T-cell (primary cell): ENCODE measurements around the gene LRTM2. TPM values are rescaled to one million over a fixed set of nuclear protein-coding genes. Genes with fewer than 3 reads are reported as not detected.

Source experiments
- ATAC-seq, 4 experiments: fragments of 200-7000 bp in 3 of 4; fragments of 150-1000 bp in 1 of 4; cut with Tn5 transposase; replicated peaks in 1 of 4; 1 replicate in 3 of 4; 2 replicates in 1 of 4; pipeline ENCODE4 v1.10.0; 2021; ENCODE audit warnings: moderate library complexity in 3 of 4, mild to moderate bottlenecking in 2 of 4, moderate number of reproducible peaks in 1 of 4
- CTCF ChIA-PET, 2 donors: fragments of 300-600 bp; sonication (Branson Sonifier 250); formaldehyde crosslinking; loops; one replicate each; lab custom pipeline; 2022; ENCODE audit warnings: antibody characterized with exemption in 2 of 2; lab: Charles Lee
- POLR2A ChIA-PET, 2 donors: fragments of 300-600 bp; sonication (Branson Sonifier 250); formaldehyde crosslinking; loops; one replicate each; lab custom pipeline; 2022; ENCODE audit warnings: antibody characterized with exemption in 2 of 2; lab: Charles Lee
- DNase-seq, 35 experiments: peaks; one replicate each; pipeline versions ENCODE4 v3.0.0 to v3.0.0-alpha.2; 2013 to 2023
- H3K27ac ChIP-seq: one replicate; pipeline ENCODE4 v1.5.1; 2013; ENCODE audit warnings: low read length
- H3K27me3 ChIP-seq, 2 experiments: replicated peaks in 1 of 2; 1 replicate in 1 of 2; 2 replicates in 1 of 2; pipeline versions ENCODE4 v1.6.1 to v1.7.0; 2013; ENCODE audit warnings: low read length in 1 of 2, mixed read lengths in 1 of 2; ENCODE audit not compliant: control insufficient read depth in 2 of 2, insufficient read depth in 2 of 2; ENCODE audit errors: extremely low read depth in 1 of 2
- H3K36me3 ChIP-seq, 2 donors: 1 replicate in 1 of 2; 2 replicates in 1 of 2; pipeline versions ENCODE4 v1.6.1 to v1.7.0; 2013; ENCODE audit warnings: low read length in 1 of 2; ENCODE audit not compliant: control insufficient read depth in 2 of 2, insufficient read depth in 1 of 2; ENCODE audit errors: extremely low read depth in 1 of 2
- H3K4me1 ChIP-seq, 2 experiments: 1 replicate in 1 of 2; 2 replicates in 1 of 2; pipeline versions ENCODE4 v1.6.1 to v1.7.0; 2013; ENCODE audit warnings: low read length in 2 of 2, mixed read lengths in 1 of 2; ENCODE audit not compliant: insufficient read depth in 2 of 2, control insufficient read depth in 1 of 2; ENCODE audit errors: extremely low read depth in 1 of 2
- H3K4me3 ChIP-seq, 2 donors: 1 replicate in 1 of 2; 2 replicates in 1 of 2; pipeline versions ENCODE4 v1.5.1 to v1.7.0; 2013; ENCODE audit warnings: mild to moderate bottlenecking in 2 of 2, low read length in 1 of 2, moderate library complexity in 1 of 2; ENCODE audit not compliant: control insufficient read depth in 1 of 2; ENCODE audit errors: extremely low read depth in 1 of 2
- H3K9me3 ChIP-seq: 2 replicates; pipeline ENCODE4 v1.7.0; 2013
- H3K27ac Mint-ChIP-seq, 2 donors: one replicate each; pipeline ENCODE4 v1.8.0; 2020 to 2021; ENCODE audit warnings: mild to moderate bottlenecking in 2 of 2, mixed read lengths in 2 of 2
- H3K27me3 Mint-ChIP-seq, 2 donors: one replicate each; pipeline ENCODE4 v1.8.0; 2021 to 2022; ENCODE audit warnings: mixed read lengths in 2 of 2
- H3K36me3 Mint-ChIP-seq: one replicate; pipeline ENCODE4 v1.8.0; 2021; ENCODE audit warnings: mixed read lengths
- H3K4me1 Mint-ChIP-seq, 3 donors: one replicate each; pipeline ENCODE4 v1.8.0; 2020 to 2022; ENCODE audit warnings: mixed read lengths in 3 of 3, mild to moderate bottlenecking in 1 of 3
- H3K4me3 Mint-ChIP-seq, 3 donors: one replicate each; pipeline ENCODE4 v1.8.0; 2020 to 2022; ENCODE audit warnings: mild to moderate bottlenecking in 3 of 3, mixed read lengths in 3 of 3, moderate library complexity in 3 of 3
- H3K9me3 Mint-ChIP-seq, 3 donors: one replicate each; pipeline ENCODE4 v1.8.0; 2020 to 2022; ENCODE audit warnings: mixed read lengths in 3 of 3
- WGBS: methylation state at CpG from one replicate; pipeline ENCODE4 v1.1.5; 2013; ENCODE audit warnings: missing lambda C conversion rate; ENCODE audit not compliant: insufficient coverage; 5-methylcytosine and 5-hydroxymethylcytosine counted together
- total RNA-seq, 35 experiments: library from RNA in 6 of 35; stranded (reverse) in 6 of 35; fragments of 120-200 nt in 1 of 35; gene quantifications; one replicate each; pipeline versions ENCODE4 v1.2.1 to v1.2.4 and lab custom pipeline; 2013 to 2026

The LRTM2 gene
- total RNA-seq, 5 donors from 2014 or later (not counting 1 experiment from before 2014, with no cell fraction given) = not detected

GRCh38 chr12:1881301-1881700 is 60.9 kb downstream of the LRTM2 start:
- no peak overlapping the region for H3K27ac ChIP-seq
- Mint-ChIP-seq H3K27ac (no peak overlapping the region), H3K9me3 (no peaks in the 10 kb centered on the region), H3K27me3 (peaks cover 8 to 18% of the 10 kb centered on the region in 2 donors), H3K4me3 (no peak overlapping the region), H3K36me3 (no peaks in the 10 kb centered on the region), H3K4me1 (no peaks in the 10 kb centered on the region)
- no peaks in the 10 kb centered on the region for H3K4me1 ChIP-seq
- POLR2A ChIA-PET = no interaction called here
- no peaks in the 10 kb centered on the region for H3K36me3 ChIP-seq
- no peak for DNase-seq
- H3K27me3 ChIP-seq = peaks cover 0 to 27% of the 10 kb centered on the region in 2 experiments
- H3K4me3 ChIP-seq = no peak overlapping the region
- CTCF ChIA-PET = no interaction called here
- no peaks in the 10 kb centered on the region for H3K9me3 ChIP-seq
- WGBS = 84% methylated on average over 5 of the region's 8 CpGs
- ATAC-seq = no peak

GRCh38 chr12:1881936-1882335 is 61.6 kb downstream of the LRTM2 start:
- no peak overlapping the region for H3K4me3 ChIP-seq
- no peak for DNase-seq
- Mint-ChIP-seq H3K27me3 (peaks cover 14 to 18% of the 10 kb centered on the region in 2 donors), H3K36me3 (no peaks in the 10 kb centered on the region), H3K4me3 (no peak overlapping the region), H3K27ac (no peak overlapping the region), H3K9me3 (no peaks in the 10 kb centered on the region), H3K4me1 (no peaks in the 10 kb centered on the region)
- no peaks in the 10 kb centered on the region for H3K36me3 ChIP-seq
- 25% methylated on average over 1 of the region's 3 CpGs for WGBS
- no peak overlapping the region for H3K27ac ChIP-seq
- H3K9me3 ChIP-seq = no peaks in the 10 kb centered on the region
- POLR2A ChIA-PET = no interaction called here
- no peaks in the 10 kb centered on the region for H3K4me1 ChIP-seq
- CTCF ChIA-PET = no interaction called here
- peaks cover 0 to 33% of the 10 kb centered on the region in 2 experiments for H3K27me3 ChIP-seq
- no peak for ATAC-seq

GRCh38 chr12:1882405-1882804 is 62.0 kb downstream of the LRTM2 start:
- H3K36me3 ChIP-seq = no peaks in the 10 kb centered on the region
- Mint-ChIP-seq H3K27me3 (peaks cover 17 to 18% of the 10 kb centered on the region in 2 donors), H3K4me3 (no peak overlapping the region), H3K36me3 (no peaks in the 10 kb centered on the region), H3K27ac (no peak overlapping the region), H3K9me3 (no peaks in the 10 kb centered on the region), H3K4me1 (no peaks in the 10 kb centered on the region)
- peaks cover 0 to 34% of the 10 kb centered on the region in 2 experiments for H3K27me3 ChIP-seq
- H3K4me3 ChIP-seq = no peak overlapping the region
- H3K4me1 ChIP-seq = no peaks in the 10 kb centered on the region
- ChIA-PET CTCF (no interaction called here), POLR2A (no interaction called here)
- 89% methylated on average over 6 of the region's 8 CpGs for WGBS
- H3K9me3 ChIP-seq = no peaks in the 10 kb centered on the region
- DNase-seq (no peak), ATAC-seq (no peak)
- no peak overlapping the region for H3K27ac ChIP-seq

- H3K36me3 Mint-ChIP-seq = no peaks in the 10 kb centered on the region
- H3K4me3 Mint-ChIP-seq = no peak overlapping the region
- Histone ChIP-seq H3K36me3 (no peaks in the 10 kb centered on the region), H3K27me3 (peaks cover 0 to 37% of the 10 kb centered on the region in 2 experiments), H3K27ac (no peak overlapping the region), H3K4me1 (no peaks in the 10 kb centered on the region), H3K9me3 (no peaks in the 10 kb centered on the region), H3K4me3 (no peak overlapping the region)
- H3K27me3 Mint-ChIP-seq = peaks cover 22 to 23% of the 10 kb centered on the region in 2 donors
- no peak overlapping the region for H3K27ac Mint-ChIP-seq
- peaks cover 0 to 4% (median under 1%) of the 10 kb centered on the region in 3 donors for H3K9me3 Mint-ChIP-seq
- POLR2A ChIA-PET = no interaction called here
- CTCF ChIA-PET = no interaction called here
- DNase-seq (no peak), ATAC-seq (no peak)
- no peaks in the 10 kb centered on the region for H3K4me1 Mint-ChIP-seq
- WGBS = 89% methylated on average over 17 of the region's 19 CpGs
Observed at GRCh38 chr12:1882850-1883470, 62.6 kb downstream of the LRTM2 start.

- DNase-seq (no peak), ATAC-seq (no peak)
- H3K27ac Mint-ChIP-seq = no peak overlapping the region
- Histone ChIP-seq H3K9me3 (no peaks in the 10 kb centered on the region), H3K4me3 (no peak overlapping the region), H3K36me3 (no peaks in the 10 kb centered on the region), H3K4me1 (no peaks in the 10 kb centered on the region), H3K27ac (no peak overlapping the region), H3K27me3 (peaks cover 0 to 38% of the 10 kb centered on the region in 2 experiments)
- peaks cover 24 to 28% of the 10 kb centered on the region in 2 donors for H3K27me3 Mint-ChIP-seq
- no peaks in the 10 kb centered on the region for H3K36me3 Mint-ChIP-seq
- WGBS = 75% methylated on average over 6 of the region's 8 CpGs
- ChIA-PET CTCF (no interaction called here), POLR2A (no interaction called here)
- no peak overlapping the region for H3K4me3 Mint-ChIP-seq
- H3K4me1 Mint-ChIP-seq = no peaks in the 10 kb centered on the region
- peaks cover 2 to 7% (median 6%) of the 10 kb centered on the region in 3 donors for H3K9me3 Mint-ChIP-seq
Observed at GRCh38 chr12:1883513-1883912, 63.1 kb downstream of the LRTM2 start.

GRCh38 chr12:1884651-1885050 is 64.3 kb downstream of the LRTM2 start:
- Histone ChIP-seq H3K27me3 (peaks cover 0 to 38% of the 10 kb centered on the region in 2 experiments), H3K4me3 (no peak overlapping the region), H3K4me1 (no peaks in the 10 kb centered on the region), H3K27ac (no peak overlapping the region), H3K9me3 (no peaks in the 10 kb centered on the region), H3K36me3 (no peaks in the 10 kb centered on the region)
- ChIA-PET POLR2A (no interaction called here), CTCF (no interaction called here)
- H3K36me3 Mint-ChIP-seq = no peaks in the 10 kb centered on the region
- H3K27ac Mint-ChIP-seq = no peak overlapping the region
- DNase-seq (no peak), ATAC-seq (no peak)
- H3K9me3 Mint-ChIP-seq = peaks cover 3 to 9% (median 7%) of the 10 kb centered on the region in 3 donors
- 94% methylated on average over 3 of the region's 9 CpGs for WGBS
- H3K4me3 Mint-ChIP-seq = no peak overlapping the region
- H3K4me1 Mint-ChIP-seq = no peaks in the 10 kb centered on the region
- H3K27me3 Mint-ChIP-seq = peaks cover 27 to 35% of the 10 kb centered on the region in 2 donors
